T47D (cell line): ENCODE data around the gene CTIF.

Experiments used
- DNase-seq, 2 experiments: peaks; one replicate each; pipeline versions ENCODE4 v3.0.0 to v3.0.0-alpha.2; 2011 to 2012; ENCODE audit warnings: low read depth in 1 of 2, low spot score in 1 of 2
- JUND ChIP-seq: IDR thresholded peaks from 2 replicates; pipeline ENCODE4 v1.6.1; 2012; ENCODE audit warnings: low read depth
- in situ Hi-C: cut with HindIII; loops from 2 replicates; pipeline ENCODE4 v1.10.0; 2016; ENCODE audit warnings: low sequenced_read_pairs, low pct_unique_long_range_greater_than_20kb

CTIF gene

GRCh38 chr18:48634975-48635374, 96.1 kb downstream of the CTIF start:
- no peak for TF ChIP-seq JUND
- in situ Hi-C loops, result no loop called here

GRCh38 chr18:48635806-48636205, 97.0 kb downstream of the CTIF start:
- in situ Hi-C loops, result no loop called here
- no peak for TF ChIP-seq JUND
- no peak for DNase-seq

More at GRCh38 chr18:48634975-48635374, 96.1 kb downstream of the CTIF start:
- DNase-seq, result no peak

GRCh38 chr18:48636436-48636835, 97.6 kb downstream of the CTIF start:
- in situ Hi-C loops, result no loop called here
- no peak for TF ChIP-seq JUND
- DNase-seq, result no peak

- in situ Hi-C loops, result no loop called here
- TF ChIP-seq JUND, result no peak
- DNase-seq, result no peak
These were observed 98.5 kb downstream of the CTIF start for GRCh38 chr18:48637081-48637990.

- no peak for DNase-seq
- in situ Hi-C loops, result no loop called here
- TF ChIP-seq JUND, result no peak
These were observed 99.6 kb downstream of the CTIF start for GRCh38 chr18:48638451-48638850.

GRCh38 chr18:48638896-48639771, 100.3 kb downstream of the CTIF start:
- in situ Hi-C loops, result no loop called here
- TF ChIP-seq JUND, result no peak
- no peak for DNase-seq

GRCh38 chr18:48639772-48640432, 101.1 kb downstream of the CTIF start:
- no peak for TF ChIP-seq JUND
- in situ Hi-C loops, result no loop called here
- DNase-seq, result no peak

GRCh38 chr18:48640566-48641270, 101.9 kb downstream of the CTIF start:
- no peak for TF ChIP-seq JUND
- in situ Hi-C loops, result no loop called here
- DNase-seq, result no peak

- DNase-seq, result no peak
- in situ Hi-C loops, result no loop called here
- no peak for TF ChIP-seq JUND
These were observed 103.2 kb downstream of the CTIF start for GRCh38 chr18:48641981-48642380.

- TF ChIP-seq JUND, result no peak
- DNase-seq, result no peak
- in situ Hi-C loops, result no loop called here
These were observed 103.7 kb downstream of the CTIF start for GRCh38 chr18:48642503-48642902.

- in situ Hi-C loops, result no loop called here
- DNase-seq, result no peak
- TF ChIP-seq JUND, result no peak
These were observed 104.4 kb downstream of the CTIF start for GRCh38 chr18:48643262-48643661.

GRCh38 chr18:48644029-48644428, 105.2 kb downstream of the CTIF start:
- in situ Hi-C loops, result no loop called here
- no peak for DNase-seq

More at GRCh38 chr18:48644029-48644428, 105.2 kb downstream of the CTIF start:
- TF ChIP-seq JUND, result no peak
